HepG2 (cell line): Measurements from ENCODE around the gene RECK. TPM values are rescaled to one million over a fixed set of nuclear protein-coding genes. Genes with fewer than 3 reads are reported as not detected.

ENCODE experiments used
- ATAC-seq: fragments of 200-7000 bp; cut with Tn5 transposase; 3 replicates; pipeline ENCODE4 v1.9.1; 2020; ENCODE audit warnings: mild to moderate bottlenecking, moderate library complexity
- BruUV-seq: library from RNA; stranded (reverse); fragments of 400-500 nt; replicated peaks from 2 replicates; lab custom pipeline; 2021; lab: Mats Ljungman, UMichigan
- CTCF ChIA-PET: fragments of 300-600 bp; formaldehyde crosslinking; extraction: SDS; loops from one replicate; lab custom pipeline; 2021; ENCODE audit warnings: low total read pairs, inconsistent platforms, low intra/inter-chr PET ratio; lab: Yijun Ruan, JAX
- POLR2A ChIA-PET: fragments of 350-600 bp; sonication (Branson Sonifier 250); formaldehyde crosslinking; loops from one replicate; lab custom pipeline; 2020; ENCODE audit warnings: antibody characterized with exemption, inconsistent platforms; lab: Yijun Ruan, JAX
- DNase-seq: peaks from one replicate; pipeline ENCODE4 v3.0.0-alpha.2; 2015; ENCODE audit warnings: low spot score
- FAIRE-seq: peaks from 3 replicates; lab custom pipeline; 2011; peaks lifted over from hg19 to GRCh38; lab: Jason Lieb, UNC
- H2AFZ ChIP-seq: one replicate; pipeline ENCODE4 v1.6.1; 2011; ENCODE audit warnings: low read length, inconsistent platforms
- H3K27ac ChIP-seq: fragments of 300-600 bp; 3 replicates; pipeline ENCODE4 v1.8.0; 2011; ENCODE audit warnings: mixed run types, mild to moderate bottlenecking, mixed read lengths, low read length, inconsistent platforms; ENCODE audit not compliant: insufficient read depth; ENCODE audit errors: extremely low read length
- H3K27me3 ChIP-seq, 2 experiments: fragments of 200-600 bp in 1 of 2; 2 replicates in 1 of 2; 3 replicates in 1 of 2; pipeline versions ENCODE4 v1.6.0 to v1.8.0; 2011; ENCODE audit warnings: low read length in 2 of 2, mild to moderate bottlenecking in 2 of 2, moderate library complexity in 2 of 2, inconsistent platforms in 1 of 2; ENCODE audit not compliant: insufficient read depth in 2 of 2, control insufficient read depth in 1 of 2
- H3K36me3 ChIP-seq, 2 experiments: fragments of 200-600 bp in 1 of 2; replicated peaks in 1 of 2; 2 replicates in 1 of 2; 3 replicates in 1 of 2; pipeline versions ENCODE4 v1.5.1 to v1.8.0; 2011; ENCODE audit warnings: low read length in 2 of 2, inconsistent platforms in 1 of 2; ENCODE audit not compliant: insufficient read depth in 2 of 2, control insufficient read depth in 1 of 2
- H3K4me1 ChIP-seq: 2 replicates; pipeline ENCODE4 v1.5.1; 2012; ENCODE audit warnings: low read length, inconsistent platforms; ENCODE audit not compliant: insufficient read depth
- H3K4me2 ChIP-seq: 2 replicates; pipeline ENCODE4 v1.6.0; 2011; ENCODE audit warnings: low read depth, low read length, inconsistent platforms
- H3K4me3 ChIP-seq, 3 experiments: fragments of 200-600 bp in 1 of 3; sonication (generic), shearing (Covaris generic) in 1 of 3; replicated peaks in 1 of 3; 2 replicates each; pipeline ENCODE4 v1.5.1; 2011 to 2016; ENCODE audit warnings: low read length in 3 of 3, inconsistent platforms in 2 of 3, low read depth in 2 of 3, mild to moderate bottlenecking in 2 of 3, control low read depth in 1 of 3, mixed read lengths in 1 of 3; ENCODE audit not compliant: insufficient read depth in 1 of 3
- H3K79me2 ChIP-seq: one replicate; pipeline ENCODE4 v1.6.1; 2011; ENCODE audit warnings: low read length, inconsistent platforms; ENCODE audit not compliant: insufficient read depth
- H3K9ac ChIP-seq: 2 replicates; pipeline ENCODE4 v1.6.0; 2011; ENCODE audit warnings: mild to moderate bottlenecking, low read depth, low read length, inconsistent platforms; ENCODE audit not compliant: insufficient read depth
- H3K9me3 ChIP-seq: 2 replicates; pipeline ENCODE4 v1.5.1; 2012; ENCODE audit warnings: mild to moderate bottlenecking, low read length
- H4K20me1 ChIP-seq: 2 replicates; pipeline ENCODE4 v1.6.0; 2011; ENCODE audit warnings: inconsistent platforms, mild to moderate bottlenecking, low read length, moderate library complexity; ENCODE audit not compliant: insufficient read depth
- DNMT3B ChIP-seq: conservative IDR thresholded peaks from 2 replicates; pipeline ENCODE4 v1.6.1; 2016; ENCODE audit warnings: missing biosample characterization, control low read depth
- JDP2 ChIP-seq: sonication (generic); formaldehyde crosslinking; IDR thresholded peaks from 2 replicates; pipeline ENCODE4 v1.8.1; 2022; ENCODE audit warnings: missing genetic modification reagents, borderline replicate concordance
- ZBTB33 ChIP-seq: sonication (generic); formaldehyde crosslinking; IDR thresholded peaks from 2 replicates; pipeline ENCODE4 v1.4.0; 2020; ENCODE audit warnings: missing genetic modification reagents
- ZNF281 ChIP-seq: sonication (generic); formaldehyde crosslinking; IDR thresholded peaks from 2 replicates; pipeline ENCODE4 v1.4.0; 2020; ENCODE audit warnings: missing genetic modification reagents, borderline replicate concordance
- ZNF337 ChIP-seq: sonication (generic); formaldehyde crosslinking; IDR thresholded peaks from 2 replicates; pipeline ENCODE4 v1.5.1; 2020; ENCODE audit warnings: missing genetic modification reagents, low read depth, mild to moderate bottlenecking, borderline replicate concordance
- ZNF501 ChIP-seq: sonication (generic); formaldehyde crosslinking; IDR thresholded peaks from 2 replicates; pipeline ENCODE4 v1.5.1; 2020; ENCODE audit warnings: mild to moderate bottlenecking, moderate library complexity, missing genetic modification reagents
- WGBS: methylation state at CpG from one replicate; pipeline ENCODE4 v1.1.6; 2017; ENCODE audit warnings: low lambda C conversion rate; 5-methylcytosine and 5-hydroxymethylcytosine counted together
- in situ Hi-C: cut with HindIII; loops from 2 replicates; pipeline ENCODE4 v1.10.0; 2017; ENCODE audit warnings: low pct_unique_long_range_greater_than_20kb; ENCODE audit not compliant: extremely low pct_ligation_motif_present
- intact Hi-C: fragments of 100-400 bp; cut with micrococcal nuclease; formaldehyde crosslinking; loops from one replicate; pipeline ENCODE4 v1.10.0; 2022; ENCODE audit not compliant: unreplicated experiment
- polyA plus RNA-seq, 8 experiments: library from polyadenylated mRNA; depleted of rRNA in 3 of 8; stranded (reverse) in 7 of 8; unstranded in 1 of 8; fragments of >200 nt; fragmentation: Illumina TruSeq in 4 of 8; extraction: Trizol in 4 of 8; gene quantifications; 2 replicates each; pipeline versions ENCODE4 v1.2.1 to v1.2.3, GENCODE V29; 2011 to 2016; ENCODE audit warnings: low read depth in 4 of 8, missing spikeins in 1 of 8, mixed read lengths in 1 of 8; ENCODE audit not compliant: insufficient read depth in 1 of 8
- total RNA-seq, 5 experiments: library from RNA; depleted of rRNA; stranded (reverse); fragments of >200 nt; fragmentation: Illumina TruSeq; extraction: Trizol; gene quantifications; 2 replicates each; pipeline ENCODE4 v1.2.3, GENCODE V29; 2016; ENCODE audit warnings: low read depth in 1 of 5

Gene RECK
- total and polyA plus RNA-seq, 2 of the 13 experiments (the other 11 are each of a cell fraction or from before 2014, with no cell fraction given) = 3.1 to 4.8 TPM

DNA sequence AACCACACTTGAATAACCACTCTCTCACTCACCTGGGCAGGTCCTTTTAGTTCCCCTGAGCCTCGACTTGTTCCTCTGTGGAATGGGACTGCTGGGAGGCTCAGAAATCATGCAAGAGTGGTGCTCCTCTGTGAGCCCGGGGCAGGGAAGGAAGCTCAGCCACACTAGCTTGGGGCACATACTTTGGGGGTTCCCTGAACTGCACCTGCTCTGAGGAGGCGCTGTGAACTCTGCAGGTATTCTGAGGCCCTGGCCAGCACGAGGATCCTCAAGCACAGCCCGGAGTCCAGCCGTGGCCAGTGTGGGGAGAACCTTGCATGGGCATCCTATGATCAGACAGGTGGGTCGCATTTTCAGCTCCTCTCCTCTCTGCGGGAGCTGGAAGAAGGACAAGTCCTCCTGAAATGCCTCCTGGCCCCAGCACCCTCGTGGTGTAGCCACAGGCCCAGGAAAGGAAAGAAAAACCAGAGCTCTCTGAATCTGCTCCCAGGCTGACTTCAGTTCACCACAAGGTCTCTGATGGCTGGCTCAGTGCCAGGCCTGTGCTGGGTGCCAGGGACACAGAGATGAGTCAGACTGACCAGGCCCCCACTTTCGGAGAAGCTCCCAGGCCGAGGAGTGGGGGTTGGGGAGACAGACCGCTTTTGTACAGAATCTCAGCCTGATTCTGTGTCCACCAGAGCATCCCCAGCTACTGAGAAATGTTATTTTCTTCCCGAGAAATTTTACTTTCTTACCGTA lies 111.8 kb downstream of the RECK start (continued):
- TF ChIP-seq ZBTB33 (CRISPR knock-in tag) = no peak
- TF ChIP-seq DNMT3B (CRISPR knock-in tag) = no peak
- TF ChIP-seq ZNF281 (CRISPR knock-in tag) = peak; percentile 39; the same call in 1 of the 2 replicates

GRCh38 chr9:36149197-36149596 lies 112.5 kb downstream of the RECK start:
- peaks cover 39% of the 10 kb centered on the region for H3K4me1 ChIP-seq
- no peak overlapping the region for H3K4me2 ChIP-seq
- ChIA-PET CTCF (no interaction called here), POLR2A (interaction anchor here (1.0 to 1.4 kb wide), 2 partner anchors 10 to 41 kb away, joined by 3 to 4 read pairs; partner anchors contain the start of gene CLTA)
- H3K4me3 ChIP-seq = no peak overlapping the region
- DNase-seq (no peak), FAIRE-seq (no peak), ATAC-seq (no peak)
- H3K9me3 ChIP-seq = peaks cover 11% of the 10 kb centered on the region; the same call in 1 of the 2 replicates
- in situ Hi-C loops = no loop called here
- TF ChIP-seq JDP2 (CRISPR knock-in tag) = no peak
- no peak for TF ChIP-seq ZNF337 (CRISPR knock-in tag)
- TF ChIP-seq ZNF501 = no peak
- H3K27me3 ChIP-seq = peaks cover 3 to 8% of the 10 kb centered on the region in 2 experiments; a peak in 3 of 5 replicates
- no peaks in the 10 kb centered on the region for H3K36me3 ChIP-seq
- no peak overlapping the region for H3K27ac ChIP-seq
- H3K79me2 ChIP-seq = no peaks in the 10 kb centered on the region
- BruUV-seq = no TSS peak
- no peaks in the 10 kb centered on the region for H4K20me1 ChIP-seq
- no peak overlapping the region for H3K9ac ChIP-seq
- no peak overlapping the region for H2AFZ ChIP-seq
- WGBS = 24% methylated on average over 3 of the region's 4 CpGs
- intact Hi-C loops = no loop called here
